K562 (cell line): ENCODE results near the gene MYMX. TPM values are rescaled to one million over a fixed set of nuclear protein-coding genes. Genes with fewer than 3 reads are reported as not detected.

Experiments used
- ATAC-seq: fragments of 200-7000 bp; cut with Tn5 transposase; 3 replicates; pipeline ENCODE4 v1.9.1; 2020; ENCODE audit warnings: moderate library complexity
- BruUV-seq: library from RNA; stranded (reverse); fragments of 400-500 nt; replicated peaks from 2 replicates; lab custom pipeline; 2021; lab: Mats Ljungman, UMichigan
- CTCF ChIA-PET: fragments of 300-600 bp; formaldehyde crosslinking; extraction: SDS; loops from one replicate; lab custom pipeline; 2021; ENCODE audit warnings: low intra/inter-chr PET ratio; lab: Yijun Ruan, JAX
- POLR2A ChIA-PET: fragments of 300-600, 350-650 bp; sonication (Branson Sonifier 250); formaldehyde crosslinking; extraction: SDS; loops from one replicate; lab custom pipeline; 2021; ENCODE audit warnings: antibody characterized with exemption, inconsistent platforms; lab: Yijun Ruan, JAX
- DNase-seq, 4 experiments: peaks; one replicate each; pipeline versions ENCODE4 v3.0.0 to v3.0.0-alpha.2; 2011 to 2018; ENCODE audit warnings: low spot score in 3 of 4, mixed read lengths in 3 of 4; ENCODE audit errors: extremely low read depth in 1 of 4
- FAIRE-seq: peaks from 2 replicates; lab custom pipeline; 2011; peaks lifted over from hg19 to GRCh38; lab: Jason Lieb, UNC
- H2AFZ ChIP-seq: 2 replicates; pipeline ENCODE4 v1.6.0; 2011; ENCODE audit warnings: low read depth, low read length, control low read depth, inconsistent platforms
- H3K27ac ChIP-seq: fragments of 200-600 bp; 3 replicates; pipeline ENCODE4 v1.8.0; 2011; ENCODE audit warnings: low read depth, mild to moderate bottlenecking, control low read depth, inconsistent platforms, low read length, moderate library complexity, mixed read lengths; ENCODE audit errors: extremely low read depth
- H3K27me3 ChIP-seq, 2 experiments: fragments of 300-600 bp in 1 of 2; 2 replicates in 1 of 2; 3 replicates in 1 of 2; pipeline versions ENCODE4 v1.6.0 to v1.8.0; 2011; ENCODE audit warnings: inconsistent platforms in 2 of 2, low read length in 2 of 2, mild to moderate bottlenecking in 1 of 2, mixed read lengths in 1 of 2, moderate library complexity in 1 of 2; ENCODE audit not compliant: control insufficient read depth in 2 of 2, insufficient read depth in 2 of 2
- H3K36me3 ChIP-seq: fragments of 300-600 bp; 3 replicates; pipeline ENCODE4 v1.8.0; 2011; ENCODE audit warnings: mild to moderate bottlenecking, low read length, inconsistent platforms; ENCODE audit not compliant: control insufficient read depth, insufficient read depth
- H3K4me1 ChIP-seq, 2 experiments: fragments of 200-600 bp in 1 of 2; replicated peaks in 1 of 2; 2 replicates in 1 of 2; 3 replicates in 1 of 2; pipeline versions ENCODE4 v1.5.1 to v1.8.0; 2011; ENCODE audit warnings: inconsistent platforms in 2 of 2, low read length in 2 of 2, mild to moderate bottlenecking in 1 of 2, mixed read lengths in 1 of 2, moderate library complexity in 1 of 2; ENCODE audit not compliant: control insufficient read depth in 2 of 2, insufficient read depth in 2 of 2
- H3K4me2 ChIP-seq: 2 replicates; pipeline ENCODE4 v1.6.1; 2011; ENCODE audit warnings: low read length, control low read depth, inconsistent platforms, mixed read lengths; ENCODE audit not compliant: insufficient read depth
- H3K4me3 ChIP-seq: fragments of 200-600 bp; sonication (generic), shearing (Covaris generic); 2 replicates; pipeline ENCODE4 v1.5.1; 2016; ENCODE audit warnings: control low read depth, inconsistent platforms
- H3K79me2 ChIP-seq: fragments of 200-600 bp; 3 replicates; pipeline ENCODE4 v1.8.0; 2011; ENCODE audit warnings: low read length, inconsistent platforms; ENCODE audit not compliant: control insufficient read depth, insufficient read depth
- H3K9ac ChIP-seq, 2 experiments: 2 replicates each; pipeline versions ENCODE4 v1.6.0 to v1.6.1; 2011; ENCODE audit warnings: low read depth in 2 of 2, low read length in 2 of 2, control low read depth in 1 of 2, inconsistent platforms in 1 of 2, mild to moderate bottlenecking in 1 of 2, mixed read lengths in 1 of 2; ENCODE audit not compliant: insufficient read depth in 1 of 2
- H3K9me1 ChIP-seq: one replicate; pipeline ENCODE4 v1.6.0; 2011; ENCODE audit warnings: inconsistent platforms, mild to moderate bottlenecking, low read length, moderate library complexity; ENCODE audit not compliant: control insufficient read depth, insufficient read depth
- H3K9me3 ChIP-seq: replicated peaks from 2 replicates; pipeline ENCODE4 v1.5.1; 2011; ENCODE audit warnings: low read depth, low read length, inconsistent platforms; ENCODE audit not compliant: control insufficient read depth, insufficient read depth
- H4K20me1 ChIP-seq: replicated peaks from 2 replicates; pipeline ENCODE4 v1.6.1; 2011; ENCODE audit warnings: low read length, inconsistent platforms, mixed read lengths; ENCODE audit not compliant: control insufficient read depth, insufficient read depth
- GTF2F1 ChIP-seq: IDR thresholded peaks from 2 replicates; pipeline ENCODE4 v1.6.1; 2011; ENCODE audit warnings: low read depth, low read length, improper control_type of control experiment
- MAFK ChIP-seq: IDR thresholded peaks from 2 replicates; pipeline ENCODE4 v1.6.1; 2011; ENCODE audit warnings: low read length, improper control_type of control experiment
- SAFB ChIP-seq: fragments of 200-400 bp; formaldehyde crosslinking; IDR thresholded peaks from 2 replicates; pipeline ENCODE4 v1.6.1; 2017; ENCODE audit warnings: low read depth, low read length, borderline replicate concordance
- WGBS: fragments of 100-300 bp; shearing (Covaris generic); methylation state at CpG from one replicate; pipeline ENCODE4 v1.1.6; 2016; ENCODE audit warnings: low coverage, mixed read lengths; ENCODE audit not compliant: insufficient coverage; ENCODE audit errors: missing lambda C conversion rate; 5-methylcytosine and 5-hydroxymethylcytosine counted together
- in situ Hi-C: fragments of 300-500 bp; cut with MboI; formaldehyde crosslinking; loops from 4 replicates; pipeline ENCODE4 v1.15.0; 2018; ENCODE audit warnings: inconsistent platforms, mixed read lengths
- intact Hi-C: fragments of 100-400 bp; cut with micrococcal nuclease; formaldehyde crosslinking; loops from 2 replicates; pipeline ENCODE4 v1.14.2; 2022
- polyA plus RNA-seq, 8 experiments: library from polyadenylated mRNA; depleted of rRNA in 4 of 8; stranded (reverse) in 5 of 8; unstranded in 3 of 8; fragments of >200 nt; fragmentation: Nextera tagmentation in 2 of 8; fragmentation: Illumina TruSeq in 1 of 8; extraction: Ambion mirVana in 2 of 8; extraction: Trizol in 1 of 8; gene quantifications; 2 replicates each; pipeline versions ENCODE4 v1.2.1 to v1.2.3, GENCODE V29; 2011 to 2014; ENCODE audit warnings: inconsistent platforms in 1 of 8, missing spikeins in 1 of 8
- total RNA-seq, 7 experiments: library from RNA; depleted of rRNA in 6 of 7; stranded (reverse); fragments of >200 nt in 6 of 7; fragmentation: Illumina TruSeq in 2 of 7; extraction: Trizol in 2 of 7; gene quantifications; 2 replicates each; pipeline versions ENCODE4 v1.2.1 to v1.2.3, GENCODE V29; 2011 to 2021; ENCODE audit warnings: low replicate concordance in 1 of 7
- TF ChIP-seq, protein P1 (sequence below): fragments of 450-650 bp; formaldehyde crosslinking; conservative IDR thresholded peaks from 2 replicates; pipeline ENCODE4 v1.4.0; 2022; ENCODE audit warnings: mild to moderate bottlenecking, missing genetic modification characterization
- TF ChIP-seq, protein P2 (sequence below): fragments of 450-650 bp; IDR thresholded peaks from 2 replicates; pipeline ENCODE4 v1.6.1; 2016; ENCODE audit warnings: borderline replicate concordance
- TF ChIP-seq, protein P3 (sequence below): fragments of 250-450 bp; sonication (Bioruptor Pico); IDR thresholded peaks from 2 replicates; pipeline ENCODE4 v1.4.0; 2020
- TF ChIP-seq, protein P4 (sequence below): sonication (generic); IDR thresholded peaks from 2 replicates; pipeline ENCODE4 v1.6.1; 2016
- TF ChIP-seq, protein P5 (sequence below): fragments of 250-450 bp; sonication (Bioruptor Pico); IDR thresholded peaks from 2 replicates; pipeline ENCODE4 v1.8.0; 2021; ENCODE audit warnings: mild to moderate bottlenecking, moderate library complexity
- TF ChIP-seq, protein P6 (sequence below): fragments of 250-450 bp; sonication (Bioruptor Pico); IDR thresholded peaks from 2 replicates; pipeline ENCODE4 v1.4.0; 2020; ENCODE audit warnings: mild to moderate bottlenecking, moderate library complexity

MYMX gene
- total and polyA plus RNA-seq, 9 of the 15 experiments (the other 6 are each of a cell fraction or from before 2014, with no cell fraction given), result 0.12 TPM; not detected in 8

DNA sequence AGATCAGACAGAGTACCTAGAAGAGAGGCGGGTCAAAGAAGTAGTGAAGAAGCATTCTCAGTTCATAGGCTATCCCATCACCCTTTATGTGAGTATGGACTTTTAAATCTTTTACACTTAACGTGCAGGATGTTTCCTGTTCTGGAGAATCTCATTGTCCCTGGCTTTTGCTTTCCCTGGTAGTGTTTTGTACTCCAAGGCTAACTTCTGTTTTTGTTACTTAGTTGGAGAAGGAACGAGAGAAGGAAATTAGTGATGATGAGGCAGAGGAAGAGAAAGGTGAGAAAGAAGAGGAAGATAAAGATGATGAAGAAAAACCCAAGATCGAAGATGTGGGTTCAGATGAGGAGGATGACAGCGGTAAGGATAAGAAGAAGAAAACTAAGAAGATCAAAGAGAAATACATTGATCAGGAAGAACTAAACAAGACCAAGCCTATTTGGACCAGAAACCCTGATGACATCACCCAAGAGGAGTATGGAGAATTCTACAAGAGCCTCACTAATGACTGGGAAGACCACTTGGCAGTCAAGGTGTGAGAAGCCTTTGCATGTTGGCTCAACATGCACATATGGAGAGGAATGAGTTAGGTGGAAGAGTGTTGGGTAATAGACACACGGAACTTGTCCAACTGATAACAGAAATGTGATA lies 33.5 kb downstream of the MYMX start:
- Histone ChIP-seq H3K4me3 (peak overlapping the region; percentile 94; the same call in 1 of the 2 replicates), H4K20me1 (peaks cover 79% of the 10 kb centered on the region), H3K27ac (peak overlapping the region; percentile 16; the same call in 1 of the 3 replicates), H3K9ac (no peak overlapping the region; a peak in 1 of 4 replicates), H3K9me3 (no peaks in the 10 kb centered on the region), H2AFZ (no peak overlapping the region), H3K36me3 (peaks cover 82% of the 10 kb centered on the region), H3K79me2 (peaks cover 65% of the 10 kb centered on the region), H3K9me1 (peaks cover 23% of the 10 kb centered on the region), H3K27me3 (no peaks in the 10 kb centered on the region), H3K4me2 (peak overlapping the region; percentile 99), H3K4me1 (peaks cover 35 to 48% of the 10 kb centered on the region in 2 experiments)
- 70% methylated on average over 5 of the region's 6 CpGs for WGBS
- no peak for DNase-seq
- POLR2A ChIA-PET, result interaction anchor here (0.6 to 5.7 kb wide), 4 partner anchors 14 to 1199 kb away, joined by 3 to 90 read pairs (median 38); partner anchors contain the start of gene NFKBIE
- in situ Hi-C loops (no loop called here), intact Hi-C loops (no loop called here)
- no peak for ATAC-seq
- CTCF ChIA-PET, result no interaction called here
- BruUV-seq, result TSS peak; percentile 34
- FAIRE-seq, result no peak
- TF ChIP-seq, protein P1, sequence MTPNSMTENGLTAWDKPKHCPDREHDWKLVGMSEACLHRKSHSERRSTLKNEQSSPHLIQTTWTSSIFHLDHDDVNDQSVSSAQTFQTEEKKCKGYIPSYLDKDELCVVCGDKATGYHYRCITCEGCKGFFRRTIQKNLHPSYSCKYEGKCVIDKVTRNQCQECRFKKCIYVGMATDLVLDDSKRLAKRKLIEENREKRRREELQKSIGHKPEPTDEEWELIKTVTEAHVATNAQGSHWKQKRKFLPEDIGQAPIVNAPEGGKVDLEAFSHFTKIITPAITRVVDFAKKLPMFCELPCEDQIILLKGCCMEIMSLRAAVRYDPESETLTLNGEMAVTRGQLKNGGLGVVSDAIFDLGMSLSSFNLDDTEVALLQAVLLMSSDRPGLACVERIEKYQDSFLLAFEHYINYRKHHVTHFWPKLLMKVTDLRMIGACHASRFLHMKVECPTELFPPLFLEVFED (CRISPR knock-in tag), result no peak
- no peak for TF ChIP-seq MAFK
- no peak for TF ChIP-seq GTF2F1
- TF ChIP-seq, protein P2, sequence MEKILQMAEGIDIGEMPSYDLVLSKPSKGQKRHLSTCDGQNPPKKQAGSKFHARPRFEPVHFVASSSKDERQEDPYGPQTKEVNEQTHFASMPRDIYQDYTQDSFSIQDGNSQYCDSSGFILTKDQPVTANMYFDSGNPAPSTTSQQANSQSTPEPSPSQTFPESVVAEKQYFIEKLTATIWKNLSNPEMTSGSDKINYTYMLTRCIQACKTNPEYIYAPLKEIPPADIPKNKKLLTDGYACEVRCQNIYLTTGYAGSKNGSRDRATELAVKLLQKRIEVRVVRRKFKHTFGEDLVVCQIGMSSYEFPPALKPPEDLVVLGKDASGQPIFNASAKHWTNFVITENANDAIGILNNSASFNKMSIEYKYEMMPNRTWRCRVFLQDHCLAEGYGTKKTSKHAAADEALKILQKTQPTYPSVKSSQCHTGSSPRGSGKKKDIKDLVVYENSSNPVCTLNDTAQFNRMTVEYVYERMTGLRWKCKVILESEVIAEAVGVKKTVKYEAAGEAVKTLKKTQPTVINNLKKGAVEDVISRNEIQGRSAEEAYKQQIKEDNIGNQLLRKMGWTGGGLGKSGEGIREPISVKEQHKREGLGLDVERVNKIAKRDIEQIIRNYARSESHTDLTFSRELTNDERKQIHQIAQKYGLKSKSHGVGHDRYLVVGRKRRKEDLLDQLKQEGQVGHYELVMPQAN, result no peak
- no peak for TF ChIP-seq SAFB
- TF ChIP-seq, protein P3, sequence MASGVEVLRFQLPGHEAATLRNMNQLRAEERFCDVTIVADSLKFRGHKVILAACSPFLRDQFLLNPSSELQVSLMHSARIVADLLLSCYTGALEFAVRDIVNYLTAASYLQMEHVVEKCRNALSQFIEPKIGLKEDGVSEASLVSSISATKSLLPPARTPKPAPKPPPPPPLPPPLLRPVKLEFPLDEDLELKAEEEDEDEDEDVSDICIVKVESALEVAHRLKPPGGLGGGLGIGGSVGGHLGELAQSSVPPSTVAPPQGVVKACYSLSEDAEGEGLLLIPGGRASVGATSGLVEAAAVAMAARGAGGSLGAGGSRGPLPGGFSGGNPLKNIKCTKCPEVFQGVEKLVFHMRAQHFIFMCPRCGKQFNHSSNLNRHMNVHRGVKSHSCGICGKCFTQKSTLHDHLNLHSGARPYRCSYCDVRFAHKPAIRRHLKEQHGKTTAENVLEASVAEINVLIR (CRISPR knock-in tag), result no peak
- TF ChIP-seq, protein P4, sequence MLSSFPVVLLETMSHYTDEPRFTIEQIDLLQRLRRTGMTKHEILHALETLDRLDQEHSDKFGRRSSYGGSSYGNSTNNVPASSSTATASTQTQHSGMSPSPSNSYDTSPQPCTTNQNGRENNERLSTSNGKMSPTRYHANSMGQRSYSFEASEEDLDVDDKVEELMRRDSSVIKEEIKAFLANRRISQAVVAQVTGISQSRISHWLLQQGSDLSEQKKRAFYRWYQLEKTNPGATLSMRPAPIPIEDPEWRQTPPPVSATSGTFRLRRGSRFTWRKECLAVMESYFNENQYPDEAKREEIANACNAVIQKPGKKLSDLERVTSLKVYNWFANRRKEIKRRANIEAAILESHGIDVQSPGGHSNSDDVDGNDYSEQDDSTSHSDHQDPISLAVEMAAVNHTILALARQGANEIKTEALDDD, result no peak
- TF ChIP-seq, protein P5, sequence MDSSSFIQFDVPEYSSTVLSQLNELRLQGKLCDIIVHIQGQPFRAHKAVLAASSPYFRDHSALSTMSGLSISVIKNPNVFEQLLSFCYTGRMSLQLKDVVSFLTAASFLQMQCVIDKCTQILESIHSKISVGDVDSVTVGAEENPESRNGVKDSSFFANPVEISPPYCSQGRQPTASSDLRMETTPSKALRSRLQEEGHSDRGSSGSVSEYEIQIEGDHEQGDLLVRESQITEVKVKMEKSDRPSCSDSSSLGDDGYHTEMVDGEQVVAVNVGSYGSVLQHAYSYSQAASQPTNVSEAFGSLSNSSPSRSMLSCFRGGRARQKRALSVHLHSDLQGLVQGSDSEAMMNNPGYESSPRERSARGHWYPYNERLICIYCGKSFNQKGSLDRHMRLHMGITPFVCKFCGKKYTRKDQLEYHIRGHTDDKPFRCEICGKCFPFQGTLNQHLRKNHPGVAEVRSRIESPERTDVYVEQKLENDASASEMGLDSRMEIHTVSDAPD (CRISPR knock-in tag), result no peak
- TF ChIP-seq, protein P6, sequence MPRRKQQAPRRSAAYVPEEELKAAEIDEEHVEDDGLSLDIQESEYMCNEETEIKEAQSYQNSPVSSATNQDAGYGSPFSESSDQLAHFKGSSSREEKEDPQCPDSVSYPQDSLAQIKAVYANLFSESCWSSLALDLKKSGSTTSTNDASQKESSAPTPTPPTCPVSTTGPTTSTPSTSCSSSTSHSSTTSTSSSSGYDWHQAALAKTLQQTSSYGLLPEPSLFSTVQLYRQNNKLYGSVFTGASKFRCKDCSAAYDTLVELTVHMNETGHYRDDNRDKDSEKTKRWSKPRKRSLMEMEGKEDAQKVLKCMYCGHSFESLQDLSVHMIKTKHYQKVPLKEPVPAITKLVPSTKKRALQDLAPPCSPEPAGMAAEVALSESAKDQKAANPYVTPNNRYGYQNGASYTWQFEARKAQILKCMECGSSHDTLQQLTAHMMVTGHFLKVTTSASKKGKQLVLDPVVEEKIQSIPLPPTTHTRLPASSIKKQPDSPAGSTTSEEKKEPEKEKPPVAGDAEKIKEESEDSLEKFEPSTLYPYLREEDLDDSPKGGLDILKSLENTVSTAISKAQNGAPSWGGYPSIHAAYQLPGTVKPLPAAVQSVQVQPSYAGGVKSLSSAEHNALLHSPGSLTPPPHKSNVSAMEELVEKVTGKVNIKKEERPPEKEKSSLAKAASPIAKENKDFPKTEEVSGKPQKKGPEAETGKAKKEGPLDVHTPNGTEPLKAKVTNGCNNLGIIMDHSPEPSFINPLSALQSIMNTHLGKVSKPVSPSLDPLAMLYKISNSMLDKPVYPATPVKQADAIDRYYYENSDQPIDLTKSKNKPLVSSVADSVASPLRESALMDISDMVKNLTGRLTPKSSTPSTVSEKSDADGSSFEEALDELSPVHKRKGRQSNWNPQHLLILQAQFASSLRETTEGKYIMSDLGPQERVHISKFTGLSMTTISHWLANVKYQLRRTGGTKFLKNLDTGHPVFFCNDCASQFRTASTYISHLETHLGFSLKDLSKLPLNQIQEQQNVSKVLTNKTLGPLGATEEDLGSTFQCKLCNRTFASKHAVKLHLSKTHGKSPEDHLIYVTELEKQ (CRISPR knock-in tag), result no peak
